Endothelial cell of umbilical vein (primary cell): ENCODE data around the gene CD2BP2. TPM values are rescaled to one million over a fixed set of nuclear protein-coding genes. Genes with fewer than 3 reads are reported as not detected.

Source experiments
- BruUV-seq: library from RNA; stranded (reverse); fragments of 400-500 nt; replicated peaks from 2 replicates; lab custom pipeline; 2021; lab: Mats Ljungman, UMichigan
- CTCF ChIA-PET: fragments of 300-600, 350-600 bp; sonication (Branson Sonifier 250); formaldehyde crosslinking; loops from one replicate; lab custom pipeline; 2021; ENCODE audit warnings: antibody characterized with exemption, inconsistent platforms; lab: Charles Lee
- POLR2A ChIA-PET: fragments of 300-600, 350-600 bp; sonication (Branson Sonifier 250); formaldehyde crosslinking; loops from one replicate; lab custom pipeline; 2021; ENCODE audit warnings: antibody characterized with exemption, inconsistent platforms; lab: Charles Lee
- DNase-seq: peaks from one replicate; pipeline ENCODE4 v3.0.0-alpha.2; 2011; ENCODE audit warnings: low read depth, low spot score
- FAIRE-seq: peaks from 2 replicates; lab custom pipeline; 2011; peaks lifted over from hg19 to GRCh38; lab: Jason Lieb, UNC
- H2AFZ ChIP-seq: 2 replicates; pipeline ENCODE4 v1.6.0; 2012; ENCODE audit warnings: low read depth, low read length, control low read depth, inconsistent platforms
- H3K27ac ChIP-seq: 2 replicates; pipeline ENCODE4 v1.5.1; 2011; ENCODE audit warnings: low read depth, mild to moderate bottlenecking, control low read depth, low read length, moderate library complexity; ENCODE audit not compliant: insufficient read depth
- H3K27me3 ChIP-seq, 2 experiments: 2 replicates each; pipeline versions ENCODE4 v1.6.0 to v1.6.1; 2011; ENCODE audit warnings: low read length in 2 of 2, mixed read lengths in 1 of 2; ENCODE audit not compliant: control insufficient read depth in 2 of 2, insufficient read depth in 2 of 2
- H3K36me3 ChIP-seq, 2 experiments: 2 replicates in 1 of 2; 3 replicates in 1 of 2; pipeline ENCODE4 v1.5.1; 2011; ENCODE audit warnings: low read length in 2 of 2, mild to moderate bottlenecking in 1 of 2, moderate library complexity in 1 of 2; ENCODE audit not compliant: control insufficient read depth in 2 of 2, insufficient read depth in 2 of 2; ENCODE audit errors: extremely low read depth in 1 of 2
- H3K4me1 ChIP-seq: 3 replicates; pipeline ENCODE4 v1.5.1; 2011; ENCODE audit warnings: mild to moderate bottlenecking, low read length; ENCODE audit not compliant: control insufficient read depth, insufficient read depth; ENCODE audit errors: extremely low read depth
- H3K4me2 ChIP-seq: 2 replicates; pipeline ENCODE4 v1.6.1; 2011; ENCODE audit warnings: low read length, control low read depth, mixed read lengths; ENCODE audit not compliant: insufficient read depth
- H3K4me3 ChIP-seq, 3 experiments: fragments of 200-600 bp in 1 of 3; sonication (generic), shearing (Covaris generic) in 1 of 3; replicated peaks in 1 of 3; 2 replicates each; pipeline ENCODE4 v1.5.1; 2011 to 2016; ENCODE audit warnings: control low read depth in 3 of 3, low read length in 3 of 3, mild to moderate bottlenecking in 2 of 3, inconsistent platforms in 1 of 3, low read depth in 1 of 3, moderate library complexity in 1 of 3; ENCODE audit not compliant: insufficient read depth in 1 of 3
- H3K79me2 ChIP-seq: 2 replicates; pipeline ENCODE4 v1.6.0; 2012; ENCODE audit warnings: low read length, inconsistent platforms; ENCODE audit not compliant: control insufficient read depth, insufficient read depth
- H3K9ac ChIP-seq: replicated peaks from 2 replicates; pipeline ENCODE3; 2011; ENCODE audit warnings: low read length, control low read depth; ENCODE audit not compliant: insufficient read depth; ENCODE audit errors: extremely low read depth
- H3K9me1 ChIP-seq: replicated peaks from 3 replicates; pipeline ENCODE4 v1.6.0; 2011; ENCODE audit warnings: mild to moderate bottlenecking, low read length; ENCODE audit not compliant: control insufficient read depth, insufficient read depth; ENCODE audit errors: extremely low read depth
- H3K9me3 ChIP-seq: replicated peaks from 2 replicates; pipeline ENCODE4 v1.5.1; 2012; ENCODE audit warnings: low read length, inconsistent platforms; ENCODE audit not compliant: control insufficient read depth, insufficient read depth
- H4K20me1 ChIP-seq: replicated peaks from 2 replicates; pipeline ENCODE3; 2011; ENCODE audit warnings: mild to moderate bottlenecking, low read length; ENCODE audit not compliant: control insufficient read depth, insufficient read depth; ENCODE audit errors: extremely low read depth
- EZH2 ChIP-seq: IDR thresholded peaks from 2 replicates; pipeline ENCODE4 v1.6.1; 2012; ENCODE audit warnings: borderline replicate concordance, low read depth, mild to moderate bottlenecking, moderate library complexity, low read length, inconsistent platforms; ENCODE audit not compliant: severe bottlenecking
- FOS ChIP-seq: IDR thresholded peaks from 2 replicates; pipeline ENCODE4 v1.6.1; 2011; ENCODE audit warnings: mild to moderate bottlenecking, low read length, moderate library complexity, borderline replicate concordance; ENCODE audit not compliant: insufficient read depth
- GATA2 ChIP-seq: IDR thresholded peaks from 2 replicates; pipeline ENCODE4 v1.7.0; 2011; ENCODE audit warnings: low read depth, mild to moderate bottlenecking, moderate library complexity, mixed read lengths, low read length; ENCODE audit not compliant: insufficient read length, insufficient read depth
- JUN ChIP-seq: IDR thresholded peaks from 2 replicates; pipeline ENCODE4 v1.6.1; 2011; ENCODE audit warnings: borderline replicate concordance, low read depth; ENCODE audit not compliant: insufficient read length, insufficient read depth
- MYC ChIP-seq: IDR thresholded peaks from one replicate; pipeline ENCODE4 v1.6.1; 2011; ENCODE audit warnings: mild to moderate bottlenecking, low read depth, low read length
- POLR2A ChIP-seq: IDR thresholded peaks from 2 replicates; pipeline ENCODE4 v1.6.1; 2012; ENCODE audit warnings: low read depth, mild to moderate bottlenecking, control low read depth, low read length
- POLR2AphosphoS5 ChIP-seq: IDR thresholded peaks from 2 replicates; pipeline ENCODE4 v1.6.1; 2012; ENCODE audit warnings: low read depth, mild to moderate bottlenecking, control low read depth, low read length, moderate library complexity; ENCODE audit not compliant: insufficient read depth
- dilution Hi-C: fragments of 300-500 bp; cut with MboI; formaldehyde crosslinking; loops from one replicate; pipeline ENCODE4 v1.15.0; 2019; ENCODE audit warnings: low sequenced_read_pairs; ENCODE audit not compliant: extremely low pct_ligation_motif_present
- intact Hi-C: fragments of 100-400 bp; cut with micrococcal nuclease; formaldehyde crosslinking; loops from one replicate; pipeline ENCODE4 v1.10.0; 2022
- polyA plus RNA-seq, 4 experiments: library from polyadenylated mRNA; depleted of rRNA in 3 of 4; stranded (reverse) in 3 of 4; unstranded in 1 of 4; fragments of >200 nt; gene quantifications; 2 replicates each; pipeline versions ENCODE4 v1.2.1 to v1.2.3, GENCODE V29; 2011 to 2012; ENCODE audit warnings: missing spikeins in 1 of 4
- total RNA-seq: library from RNA; stranded (reverse); gene quantifications from 2 replicates; pipeline ENCODE4 v1.2.3, GENCODE V29; 2021
- TF ChIP-seq, protein P1 (sequence below): IDR thresholded peaks from 2 replicates; pipeline ENCODE4 v1.6.1; 2011; ENCODE audit not compliant: insufficient read depth, insufficient read length
- TF ChIP-seq, protein P2 (sequence below), 2 donors: IDR thresholded peaks; 1 replicate in 1 of 2; 2 replicates in 1 of 2; pipeline ENCODE4 v1.5.1; 2011; ENCODE audit warnings: low read length in 2 of 2, mild to moderate bottlenecking in 2 of 2, moderate library complexity in 2 of 2, control low read depth in 1 of 2, inconsistent platforms in 1 of 2, low read depth in 1 of 2; ENCODE audit not compliant: insufficient read depth in 1 of 2; ENCODE audit errors: extremely low read depth in 1 of 2

CD2BP2 gene
- total and polyA plus RNA-seq, 2 donors (not counting 3 experiments of a cell fraction or from before 2014, with no cell fraction given) = 47.2 to 75.7 TPM

DNA sequence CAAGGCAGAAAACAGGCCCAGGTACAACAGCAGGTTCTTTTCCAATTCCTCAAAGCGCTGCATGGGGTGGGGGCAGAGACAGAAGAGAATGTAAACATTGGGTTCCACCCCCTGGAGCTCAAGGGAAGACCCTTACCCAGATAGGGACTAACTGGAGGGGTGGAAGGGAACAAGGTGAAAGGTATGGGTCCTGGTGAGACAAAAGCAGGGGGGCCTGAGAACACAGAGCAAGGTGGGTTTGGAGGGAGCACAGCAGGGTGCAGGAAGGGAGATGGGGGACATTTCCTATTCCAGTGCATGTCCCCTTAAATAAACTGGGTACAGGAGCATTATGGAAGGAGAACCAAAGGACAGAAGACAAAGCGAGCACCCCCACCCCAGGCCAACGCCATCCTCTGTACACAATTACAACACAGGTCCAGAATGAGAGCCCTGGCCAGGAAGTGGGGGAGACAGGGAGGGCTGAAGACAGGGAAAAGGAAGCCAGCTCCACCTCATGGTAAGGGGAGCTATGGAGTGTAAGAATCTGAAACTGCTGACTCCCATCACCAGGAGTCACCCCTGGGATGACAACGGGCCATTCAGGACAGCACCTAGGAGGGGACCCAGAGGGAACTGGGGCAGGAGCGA, 2.1 kb upstream of the CD2BP2 start:
- CTCF ChIA-PET = interaction anchor here (0.6 kb wide), 1 partner anchor 14 kb away, joined by 3 read pairs; the partner anchor contains the start of gene TBC1D10B
- TF ChIP-seq, protein P1, sequence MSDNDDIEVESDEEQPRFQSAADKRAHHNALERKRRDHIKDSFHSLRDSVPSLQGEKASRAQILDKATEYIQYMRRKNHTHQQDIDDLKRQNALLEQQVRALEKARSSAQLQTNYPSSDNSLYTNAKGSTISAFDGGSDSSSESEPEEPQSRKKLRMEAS = no peak
- TF ChIP-seq FOS = no peak
- TF ChIP-seq MYC = no peak
- TF ChIP-seq POLR2A = no peak
- TF ChIP-seq, protein P2, sequence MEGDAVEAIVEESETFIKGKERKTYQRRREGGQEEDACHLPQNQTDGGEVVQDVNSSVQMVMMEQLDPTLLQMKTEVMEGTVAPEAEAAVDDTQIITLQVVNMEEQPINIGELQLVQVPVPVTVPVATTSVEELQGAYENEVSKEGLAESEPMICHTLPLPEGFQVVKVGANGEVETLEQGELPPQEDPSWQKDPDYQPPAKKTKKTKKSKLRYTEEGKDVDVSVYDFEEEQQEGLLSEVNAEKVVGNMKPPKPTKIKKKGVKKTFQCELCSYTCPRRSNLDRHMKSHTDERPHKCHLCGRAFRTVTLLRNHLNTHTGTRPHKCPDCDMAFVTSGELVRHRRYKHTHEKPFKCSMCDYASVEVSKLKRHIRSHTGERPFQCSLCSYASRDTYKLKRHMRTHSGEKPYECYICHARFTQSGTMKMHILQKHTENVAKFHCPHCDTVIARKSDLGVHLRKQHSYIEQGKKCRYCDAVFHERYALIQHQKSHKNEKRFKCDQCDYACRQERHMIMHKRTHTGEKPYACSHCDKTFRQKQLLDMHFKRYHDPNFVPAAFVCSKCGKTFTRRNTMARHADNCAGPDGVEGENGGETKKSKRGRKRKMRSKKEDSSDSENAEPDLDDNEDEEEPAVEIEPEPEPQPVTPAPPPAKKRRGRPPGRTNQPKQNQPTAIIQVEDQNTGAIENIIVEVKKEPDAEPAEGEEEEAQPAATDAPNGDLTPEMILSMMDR (IDR thresholded peaks at IDR 0.05; ENCODE audit: extremely low read depth in 1 of 2, insufficient read depth in 1 of 2, low read depth in 1 of 2, low read length in 2 of 2) = no peak
- TF ChIP-seq JUN = no peak
- TF ChIP-seq POLR2AphosphoS5 = no peak
- TF ChIP-seq EZH2 = no peak
- TF ChIP-seq GATA2 = no peak
- H3K4me3 ChIP-seq = no peak overlapping the region
- no peaks in the 10 kb centered on the region for H4K20me1 ChIP-seq
- H3K27me3 ChIP-seq = no peaks in the 10 kb centered on the region
- FAIRE-seq = no peak
- peaks cover 29% of the 10 kb centered on the region for H3K79me2 ChIP-seq
- no peak overlapping the region for H3K9ac ChIP-seq
- BruUV-seq = no TSS peak
- intact Hi-C loops = no loop called here
- H3K27ac ChIP-seq = no peak overlapping the region
- no peak overlapping the region for H2AFZ ChIP-seq
- no peak overlapping the region for H3K4me2 ChIP-seq
- peaks cover 0 to 30% of the 10 kb centered on the region in 2 experiments for H3K36me3 ChIP-seq
- H3K4me1 ChIP-seq = peaks cover 25% of the 10 kb centered on the region
- no peak for DNase-seq
- POLR2A ChIA-PET = interaction anchor here (0.6 kb wide), 1 partner anchor 18 kb away, joined by 5 read pairs; no protein-coding TSS in a partner anchor
- dilution Hi-C loops = no loop called here
- no peaks in the 10 kb centered on the region for H3K9me1 ChIP-seq
- H3K9me3 ChIP-seq = no peaks in the 10 kb centered on the region
